OCI-LY7 (cell line): ENCODE results near the gene SLC6A16. TPM values are rescaled to one million over a fixed set of nuclear protein-coding genes. Genes with fewer than 3 reads are reported as not detected.

Source experiments
- BruUV-seq: library from RNA; stranded (reverse); fragments of 400-500 nt; replicated peaks from 2 replicates; lab custom pipeline; 2021; lab: Mats Ljungman, UMichigan
- CTCF ChIA-PET: fragments of 300-600 bp; sonication (Branson Sonifier 250); formaldehyde crosslinking; loops from one replicate; lab custom pipeline; 2022; ENCODE audit warnings: antibody characterized with exemption; ENCODE audit not compliant: unreplicated experiment; lab: Charles Lee
- POLR2A ChIA-PET: fragments of 300-600 bp; sonication (Branson Sonifier 250); formaldehyde crosslinking; loops from one replicate; lab custom pipeline; 2022; ENCODE audit warnings: antibody characterized with exemption; lab: Charles Lee
- DNase-seq: peaks from one replicate; pipeline ENCODE4 v3.0.0-alpha.2; 2015; ENCODE audit warnings: low spot score
- H2AFZ ChIP-seq: fragments of 200-600 bp; sonication (generic), shearing (Covaris generic); 2 replicates; pipeline ENCODE4 v1.6.1; 2014; ENCODE audit warnings: mild to moderate bottlenecking, antibody characterized with exemption, low read length, moderate library complexity
- H3K27ac ChIP-seq: fragments of 200-600 bp; sonication (generic); 2 replicates; pipeline ENCODE4 v1.5.1; 2014; ENCODE audit warnings: mixed run types, low read depth, mild to moderate bottlenecking, moderate library complexity, low read length, inconsistent platforms; ENCODE audit not compliant: poor library complexity, severe bottlenecking
- H3K36me3 ChIP-seq: fragments of 200-600 bp; sonication (generic); 2 replicates; pipeline ENCODE4 v1.6.1; 2014; ENCODE audit warnings: mild to moderate bottlenecking, antibody characterized with exemption, low read length, moderate library complexity, mixed read lengths; ENCODE audit not compliant: insufficient read depth
- H3K4me1 ChIP-seq: fragments of 200-600 bp; sonication (generic); 2 replicates; pipeline ENCODE4 v1.5.1; 2014; ENCODE audit warnings: mild to moderate bottlenecking, low read length; ENCODE audit not compliant: insufficient read depth, poor library complexity, severe bottlenecking
- H3K4me2 ChIP-seq: fragments of 200-600 bp; sonication (generic); 2 replicates; pipeline ENCODE4 v1.6.1; 2014; ENCODE audit warnings: mild to moderate bottlenecking, low read length
- H3K4me3 ChIP-seq: fragments of 200-600 bp; sonication (generic); 2 replicates; pipeline ENCODE4 v1.5.1; 2014; ENCODE audit warnings: mild to moderate bottlenecking, low read depth, low read length; ENCODE audit not compliant: poor library complexity, severe bottlenecking
- H3K79me2 ChIP-seq: fragments of 200-600 bp; sonication (generic); 2 replicates; pipeline ENCODE4 v1.6.1; 2016; ENCODE audit warnings: low read depth, mild to moderate bottlenecking, low read length, moderate library complexity, mixed read lengths; ENCODE audit not compliant: insufficient read depth
- H3K9me2 ChIP-seq: fragments of 200-600 bp; sonication (generic); 2 replicates; pipeline ENCODE4 v1.6.1; 2016; ENCODE audit warnings: mild to moderate bottlenecking, low read length, mixed read lengths; ENCODE audit not compliant: insufficient read depth
- H3K9me3 ChIP-seq: fragments of 200-600 bp; sonication (generic); 2 replicates; pipeline ENCODE4 v1.6.1; 2014; ENCODE audit warnings: mild to moderate bottlenecking, mixed run types, low read length, mixed read lengths
- H4K20me1 ChIP-seq: fragments of 200-600 bp; sonication (generic); 2 replicates; pipeline ENCODE4 v1.6.1; 2014; ENCODE audit warnings: mild to moderate bottlenecking, antibody characterized with exemption, low read length, moderate library complexity, mixed read lengths; ENCODE audit not compliant: insufficient read depth
- CTCF ChIP-seq: fragments of 200-600 bp; sonication (generic); conservative IDR thresholded peaks from 2 replicates; pipeline ENCODE4 v1.5.1; 2014; ENCODE audit warnings: mild to moderate bottlenecking, antibody characterized with exemption, low read length, moderate library complexity, mixed read lengths
- EZH2phosphoT487 ChIP-seq: fragments of 200-600 bp; sonication (generic); IDR thresholded peaks from 2 replicates; pipeline ENCODE4 v1.6.1; 2018; ENCODE audit warnings: low read depth, borderline replicate concordance, mild to moderate bottlenecking, mixed run types, antibody characterized with exemption, low read length, moderate library complexity, mixed read lengths
- intact Hi-C: fragments of 100-400 bp; cut with micrococcal nuclease; formaldehyde crosslinking; loops from one replicate; pipeline ENCODE4 v1.10.0; 2022; ENCODE audit not compliant: unreplicated experiment
- total RNA-seq, 2 experiments: library from RNA; depleted of rRNA in 1 of 2; stranded (reverse); fragments of >200 nt in 1 of 2; shearing (Covaris generic) in 1 of 2; gene quantifications; 2 replicates each; pipeline ENCODE4 v1.2.3, GENCODE V29; 2014 to 2022

The SLC6A16 gene
- total RNA-seq, 2 experiments from 2014 or later: 2.8 to 15.8 TPM

GRCh38 chr19:49335784-49336481 lies 10.9 kb upstream of the SLC6A16 start:
- no peak overlapping the region for H2AFZ ChIP-seq
- no peaks in the 10 kb centered on the region for H3K9me3 ChIP-seq
- H3K27ac ChIP-seq: peak overlapping the region; percentile 98
- peaks cover 79% of the 10 kb centered on the region for H3K4me1 ChIP-seq
- H3K79me2 ChIP-seq: peaks cover 52% of the 10 kb centered on the region
- DNase-seq: peak; percentile 70
- peak overlapping the region; percentile 100 for H3K4me2 ChIP-seq
- TSS peak; percentile 92 for BruUV-seq
- POLR2A ChIA-PET: interaction anchor here (0.6 to 1.2 kb wide), 6 partner anchors 12 to 55 kb away, joined by 3 to 7 read pairs (median 4); no protein-coding TSS in a partner anchor
- intact Hi-C loops: loop anchor here (10.0 kb wide), 1 partner anchor 109 kb away; the partner anchor contains the start of gene SLC17A7
- no peak for TF ChIP-seq EZH2phosphoT487
- no peak for TF ChIP-seq CTCF
- H3K4me3 ChIP-seq: peak overlapping the region; percentile 76
- peaks cover 10% of the 10 kb centered on the region; the same call in 1 of the 2 replicates for H4K20me1 ChIP-seq
- peaks cover 43% of the 10 kb centered on the region for H3K36me3 ChIP-seq
- no peaks in the 10 kb centered on the region for H3K9me2 ChIP-seq
- CTCF ChIA-PET: interaction anchor here (0.6 kb wide), 1 partner anchor 44 kb away, joined by 3 read pairs; no protein-coding TSS in a partner anchor

- peak; percentile 82 for DNase-seq
- intact Hi-C loops: loop anchor here (10.0 kb wide), 1 partner anchor 110 kb away; the partner anchor contains the start of gene SLC17A7
- Histone ChIP-seq H3K36me3 (peaks cover 39% of the 10 kb centered on the region), H3K9me3 (no peaks in the 10 kb centered on the region), H3K79me2 (peaks cover 58% of the 10 kb centered on the region), H3K4me1 (peaks cover 79% of the 10 kb centered on the region), H3K4me2 (peak within 1 kb of the TSS; percentile 100), H4K20me1 (peaks cover 10% of the 10 kb centered on the region; the same call in 1 of the 2 replicates), H3K9me2 (no peaks in the 10 kb centered on the region), H2AFZ (no peak within 1 kb of the TSS), H3K4me3 (peak within 1 kb of the TSS; percentile 76), H3K27ac (peak within 1 kb of the TSS; percentile 98)
- POLR2A ChIA-PET: interaction anchor here (0.6 to 1.6 kb wide), 5 partner anchors 9 to 56 kb away, joined by 3 to 8 read pairs (median 6); no protein-coding TSS in a partner anchor
- TF ChIP-seq EZH2phosphoT487 (no peak), CTCF (no peak)
- BruUV-seq: TSS peak; percentile 67
- CTCF ChIA-PET: interaction anchor here (0.6 kb wide), 1 partner anchor 45 kb away, joined by 3 read pairs; no protein-coding TSS in a partner anchor
Observed at GRCh38 chr19:49335071-49335783, 10.2 kb upstream of the SLC6A16 start, which contains the start of gene CD37. CD37 (plus strand) TSS chr19:49335406; CDS start chr19:49335541, 135 bp downstream.
